GM12865 (cell line): Measurements from ENCODE around the gene KDM5B.
"Not testable (repeated sequence)": the region's sequence is repeated elsewhere in the genome, so short reads cannot be mapped to it uniquely, and the experiment has no call there.

Experiments
- DNase-seq: peaks from one replicate; pipeline ENCODE4 v3.0.0; 2010; ENCODE audit warnings: low read depth
- H3K4me3 ChIP-seq: 2 replicates; pipeline ENCODE4 v1.5.1; 2011; ENCODE audit warnings: mild to moderate bottlenecking, low read depth, low read length, control low read depth
- TF ChIP-seq, protein P1 (sequence below): IDR thresholded peaks from 2 replicates; pipeline ENCODE4 v1.5.1; 2011; ENCODE audit warnings: low read length, control low read depth, low read depth, inconsistent platforms; ENCODE audit not compliant: insufficient read depth; ENCODE audit errors: missing control alignments

The KDM5B gene

DNA sequence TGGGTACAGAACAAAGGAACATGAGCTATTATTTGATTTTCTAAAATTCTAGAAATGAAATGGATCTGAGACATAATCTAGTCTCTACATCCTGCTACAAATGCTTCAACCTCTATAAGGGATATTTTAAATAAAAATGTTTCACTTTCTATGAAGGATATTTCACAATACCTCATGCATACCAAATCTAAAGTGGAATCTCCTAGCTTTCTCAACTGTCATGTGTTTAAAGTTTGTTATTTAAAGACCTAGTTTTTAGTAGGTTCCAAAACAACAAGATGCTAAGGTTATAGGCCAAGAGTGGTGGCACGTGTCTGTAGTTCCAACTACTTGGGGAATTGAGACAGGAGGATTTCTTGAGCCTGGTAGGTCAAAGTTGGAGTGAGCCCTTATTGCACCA, 47.6 kb downstream of the KDM5B start:
- no peak for DNase-seq
- H3K4me3 ChIP-seq = no peak overlapping the region
- TF ChIP-seq, protein P1, sequence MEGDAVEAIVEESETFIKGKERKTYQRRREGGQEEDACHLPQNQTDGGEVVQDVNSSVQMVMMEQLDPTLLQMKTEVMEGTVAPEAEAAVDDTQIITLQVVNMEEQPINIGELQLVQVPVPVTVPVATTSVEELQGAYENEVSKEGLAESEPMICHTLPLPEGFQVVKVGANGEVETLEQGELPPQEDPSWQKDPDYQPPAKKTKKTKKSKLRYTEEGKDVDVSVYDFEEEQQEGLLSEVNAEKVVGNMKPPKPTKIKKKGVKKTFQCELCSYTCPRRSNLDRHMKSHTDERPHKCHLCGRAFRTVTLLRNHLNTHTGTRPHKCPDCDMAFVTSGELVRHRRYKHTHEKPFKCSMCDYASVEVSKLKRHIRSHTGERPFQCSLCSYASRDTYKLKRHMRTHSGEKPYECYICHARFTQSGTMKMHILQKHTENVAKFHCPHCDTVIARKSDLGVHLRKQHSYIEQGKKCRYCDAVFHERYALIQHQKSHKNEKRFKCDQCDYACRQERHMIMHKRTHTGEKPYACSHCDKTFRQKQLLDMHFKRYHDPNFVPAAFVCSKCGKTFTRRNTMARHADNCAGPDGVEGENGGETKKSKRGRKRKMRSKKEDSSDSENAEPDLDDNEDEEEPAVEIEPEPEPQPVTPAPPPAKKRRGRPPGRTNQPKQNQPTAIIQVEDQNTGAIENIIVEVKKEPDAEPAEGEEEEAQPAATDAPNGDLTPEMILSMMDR = no peak

DNA sequence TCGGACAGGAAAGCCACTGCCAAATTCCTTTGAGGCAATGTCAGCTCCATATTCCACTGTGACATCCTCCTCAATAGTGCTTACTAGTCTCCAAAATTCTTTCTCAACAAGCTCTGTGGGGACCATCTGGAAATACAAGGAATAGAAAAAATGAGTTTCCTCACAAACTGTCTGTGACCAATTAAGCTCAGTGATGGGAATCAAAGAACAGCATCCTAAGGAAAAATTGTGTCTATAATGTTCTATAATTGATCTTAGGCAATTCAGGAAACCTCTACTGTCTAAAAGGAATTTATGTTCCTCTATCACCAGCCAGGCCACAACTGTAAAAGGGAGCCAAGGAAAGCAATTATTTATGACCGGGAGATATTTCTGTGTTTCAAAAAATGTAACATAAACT, 51.8 kb downstream of the KDM5B start:
- H3K4me3 ChIP-seq = no peak overlapping the region
- TF ChIP-seq, protein P1 = no peak
- no peak for DNase-seq

DNA sequence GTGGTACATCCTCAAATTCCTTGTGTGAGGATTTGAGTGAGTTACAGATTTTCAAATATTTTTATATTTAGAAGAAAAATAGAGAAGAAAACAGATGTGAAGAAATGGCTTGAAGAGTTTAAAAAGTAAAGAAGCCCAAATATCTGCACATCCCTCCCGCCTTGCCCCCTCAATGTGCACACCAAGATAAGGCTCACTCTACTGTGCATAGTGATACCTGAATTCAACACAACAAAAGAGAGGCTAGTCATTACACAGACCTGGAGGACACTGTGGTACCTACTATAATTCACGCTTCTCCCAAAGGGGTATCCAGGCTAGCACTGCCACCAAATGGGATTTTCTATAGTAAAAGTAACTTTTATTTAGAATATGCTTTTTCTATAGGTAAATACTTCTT, 53.9 kb downstream of the KDM5B start:
- DNase-seq = no peak
- H3K4me3 ChIP-seq = no peak overlapping the region
- TF ChIP-seq, protein P1 = no peak

DNA sequence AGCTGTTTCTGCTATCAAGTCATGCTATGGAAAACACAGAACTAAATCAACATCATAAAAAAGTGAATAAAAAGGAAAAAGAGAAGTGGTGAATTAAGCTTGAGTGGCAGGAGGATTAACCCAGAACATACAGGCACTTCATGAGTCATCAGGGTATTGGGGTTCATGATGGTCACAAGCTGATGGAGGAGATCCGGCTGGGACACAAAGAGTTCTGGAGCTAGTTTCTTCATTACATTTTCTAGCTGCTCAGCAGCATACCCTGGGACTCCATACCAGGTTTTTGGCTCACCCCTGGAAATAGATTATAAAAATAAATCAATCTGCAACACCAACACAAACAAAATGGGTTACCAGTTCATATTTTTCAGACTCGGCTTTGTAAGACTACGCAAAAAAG, 55.4 kb downstream of the KDM5B start:
- no peak overlapping the region for H3K4me3 ChIP-seq
- DNase-seq = no peak
- TF ChIP-seq, protein P1 = no peak

DNA sequence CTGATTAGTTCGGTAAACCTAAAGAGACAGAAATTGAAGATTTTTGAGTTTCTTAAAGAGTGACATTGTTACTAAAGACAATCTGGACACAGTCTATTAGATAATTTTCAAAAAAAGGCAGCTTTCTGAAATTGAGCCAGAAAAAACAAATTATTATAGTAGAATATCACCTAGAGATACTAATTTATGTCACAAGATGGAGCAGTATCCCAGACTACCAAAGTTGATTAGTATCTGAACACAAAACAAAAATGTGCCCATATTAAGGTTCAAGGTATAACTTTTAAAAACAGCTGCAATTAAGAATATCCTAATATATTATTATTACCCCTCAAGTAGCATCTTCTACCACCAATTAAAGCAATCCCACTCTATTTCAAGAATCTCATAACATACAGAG, 57.5 kb downstream of the KDM5B start:
- TF ChIP-seq, protein P1 = no peak
- DNase-seq = no peak
- no peak overlapping the region for H3K4me3 ChIP-seq

DNA sequence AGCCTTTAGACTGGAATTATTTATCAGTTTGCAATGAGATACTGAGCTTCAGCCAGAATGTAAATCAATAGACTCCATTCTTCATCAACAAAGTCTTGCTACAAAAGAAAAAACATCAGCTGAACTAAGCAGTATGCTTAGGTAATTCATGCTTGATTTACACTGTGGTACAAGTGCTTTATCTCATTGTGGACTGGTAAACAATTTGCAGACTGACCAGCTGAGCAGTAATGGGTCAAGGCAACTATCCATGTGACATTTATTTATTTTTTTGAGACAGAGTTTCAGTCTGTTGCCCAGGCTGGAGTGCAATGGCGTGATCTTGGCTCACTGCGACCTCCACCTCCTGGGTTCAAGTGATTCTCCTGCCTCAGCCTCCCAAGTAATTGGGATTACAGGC, 58.2 kb downstream of the KDM5B start:
- H3K4me3 ChIP-seq = no peak overlapping the region
- no peak for DNase-seq
- TF ChIP-seq, protein P1 = no peak

DNA sequence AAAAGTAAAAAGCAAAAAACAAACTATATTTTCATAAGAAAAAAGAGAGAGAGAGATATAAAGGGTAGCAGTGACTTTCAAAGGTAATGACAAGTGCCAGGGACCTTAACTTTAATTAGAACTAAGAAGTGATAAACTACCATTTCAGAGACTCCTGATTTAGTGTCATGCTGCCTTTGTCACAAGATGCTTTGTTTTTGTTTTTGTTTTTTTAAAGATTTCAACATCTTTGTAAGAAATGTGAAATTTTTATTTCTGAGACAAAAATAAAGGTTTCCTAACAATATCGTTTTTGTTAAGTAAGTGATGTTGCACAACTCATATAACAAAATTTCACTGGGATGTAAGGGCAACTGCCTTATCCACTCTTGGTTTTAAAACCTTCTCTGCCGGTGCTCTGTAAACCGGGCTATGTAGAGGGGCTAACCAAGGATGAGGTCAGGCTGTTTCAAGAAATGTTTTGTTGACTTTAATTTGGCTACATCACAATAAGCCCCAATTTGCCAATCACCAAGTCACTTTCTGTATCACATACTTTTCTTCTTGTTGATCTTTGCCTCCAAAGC, 62.8 kb downstream of the KDM5B start:
- TF ChIP-seq, protein P1 = no peak
- no peak for DNase-seq
- H3K4me3 ChIP-seq = no peak overlapping the region

DNA sequence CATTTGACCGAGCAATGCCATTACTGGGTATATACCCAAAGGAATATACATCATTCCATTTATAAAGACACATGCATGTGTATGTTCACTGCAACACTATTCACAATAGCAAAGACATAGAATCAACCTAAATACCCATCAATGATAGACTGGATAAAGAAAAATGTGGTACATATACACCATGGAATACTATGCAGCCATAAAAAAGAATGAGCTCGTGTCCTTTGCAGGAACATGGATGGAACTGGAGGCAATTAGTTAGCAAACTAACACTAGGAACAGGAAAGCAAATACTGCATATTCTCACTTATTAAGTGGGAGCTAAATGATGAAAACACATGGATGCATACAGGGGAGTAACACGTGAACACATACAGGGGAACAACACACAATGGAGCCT, 63.5 kb downstream of the KDM5B start:
- H3K4me3 ChIP-seq, DNase-seq: not testable (repeated sequence)
